IMR-90 (cell line): ENCODE data around the gene CAVIN1.

Experiments
- CEBPB ChIP-seq: IDR thresholded peaks from 2 replicates; pipeline ENCODE4 v1.6.1; 2012; ENCODE audit warnings: low read depth, low read length, improper control_type of control experiment
- CTCF ChIP-seq: conservative IDR thresholded peaks from 2 replicates; pipeline ENCODE4 v1.5.1; 2012; ENCODE audit warnings: mild to moderate bottlenecking, low read depth, low read length, improper control_type of control experiment
- MAZ ChIP-seq: IDR thresholded peaks from 2 replicates; pipeline ENCODE4 v1.6.1; 2012; ENCODE audit warnings: low read depth, mild to moderate bottlenecking, low read length, improper control_type of control experiment, moderate library complexity, borderline replicate concordance

GRCh38 chr17:42389899-42390298, 33.2 kb downstream of the CAVIN1 start:
- no peak for TF ChIP-seq CEBPB
- no peak for TF ChIP-seq MAZ
- TF ChIP-seq CTCF: no peak
